Transverse colon (tissue), 4 donors: ENCODE measurements around the gene GLOD4.

ENCODE experiments used
- EP300 ChIP-seq: sonication (generic); formaldehyde crosslinking; IDR thresholded peaks from one replicate; pipeline ENCODE4 v1.6.1; 2017; ENCODE audit warnings: antibody characterized with exemption, low read depth
- POLR2A ChIP-seq: fragments of 450-650 bp; IDR thresholded peaks from one replicate; pipeline ENCODE4 v1.6.1; 2016; ENCODE audit warnings: antibody characterized with exemption, mild to moderate bottlenecking, moderate library complexity
- POLR2AphosphoS5 ChIP-seq, 3 donors: sonication (generic); formaldehyde crosslinking; IDR thresholded peaks; one replicate each; pipeline ENCODE4 v1.6.1; 2016; ENCODE audit warnings: antibody characterized with exemption in 3 of 3
- TF ChIP-seq, protein P1 (sequence below), 5 experiments: fragments of 200-600 bp in 3 of 5; fragments of 450-650 bp in 2 of 5; sonication (generic) in 3 of 5; IDR thresholded peaks; 1 replicate in 2 of 5; 2 replicates in 3 of 5; pipeline ENCODE4 v1.5.1; 2016 to 2017; ENCODE audit warnings: antibody characterized with exemption in 5 of 5, inconsistent platforms in 3 of 5, mild to moderate bottlenecking in 2 of 5, moderate library complexity in 1 of 5

DNA sequence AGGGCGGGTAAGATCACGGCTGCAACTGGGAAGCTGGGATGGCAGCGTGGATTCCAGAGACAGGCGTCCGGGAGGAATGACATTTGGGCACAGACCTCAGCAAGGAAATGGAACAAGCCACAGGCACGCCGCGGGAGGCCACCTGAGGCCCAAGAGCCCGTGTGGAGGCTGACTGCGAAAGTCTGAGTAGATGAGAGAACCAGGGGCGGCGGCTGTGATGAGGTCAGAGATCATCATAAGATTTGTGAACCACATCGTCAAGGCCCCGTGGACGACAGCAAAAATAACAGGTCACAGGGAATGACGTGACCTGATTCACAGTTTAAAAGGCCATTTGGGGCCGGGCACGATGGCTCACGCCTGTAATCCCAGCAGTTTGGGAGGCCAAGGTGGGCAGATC is 48.3 kb upstream of the GLOD4 start:
- TF ChIP-seq, protein P1, sequence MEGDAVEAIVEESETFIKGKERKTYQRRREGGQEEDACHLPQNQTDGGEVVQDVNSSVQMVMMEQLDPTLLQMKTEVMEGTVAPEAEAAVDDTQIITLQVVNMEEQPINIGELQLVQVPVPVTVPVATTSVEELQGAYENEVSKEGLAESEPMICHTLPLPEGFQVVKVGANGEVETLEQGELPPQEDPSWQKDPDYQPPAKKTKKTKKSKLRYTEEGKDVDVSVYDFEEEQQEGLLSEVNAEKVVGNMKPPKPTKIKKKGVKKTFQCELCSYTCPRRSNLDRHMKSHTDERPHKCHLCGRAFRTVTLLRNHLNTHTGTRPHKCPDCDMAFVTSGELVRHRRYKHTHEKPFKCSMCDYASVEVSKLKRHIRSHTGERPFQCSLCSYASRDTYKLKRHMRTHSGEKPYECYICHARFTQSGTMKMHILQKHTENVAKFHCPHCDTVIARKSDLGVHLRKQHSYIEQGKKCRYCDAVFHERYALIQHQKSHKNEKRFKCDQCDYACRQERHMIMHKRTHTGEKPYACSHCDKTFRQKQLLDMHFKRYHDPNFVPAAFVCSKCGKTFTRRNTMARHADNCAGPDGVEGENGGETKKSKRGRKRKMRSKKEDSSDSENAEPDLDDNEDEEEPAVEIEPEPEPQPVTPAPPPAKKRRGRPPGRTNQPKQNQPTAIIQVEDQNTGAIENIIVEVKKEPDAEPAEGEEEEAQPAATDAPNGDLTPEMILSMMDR (IDR thresholded peaks at IDR 0.05) = no peak
- TF ChIP-seq POLR2A (no peak), EP300 (no peak), POLR2AphosphoS5 (IDR thresholded peaks at IDR 0.05) (no peak)
